Osteoblast (primary cell): ENCODE results near the gene GARIN5B. TPM values are rescaled to one million over a fixed set of nuclear protein-coding genes. Genes with fewer than 3 reads are reported as not detected.

Experiments
- DNase-seq: peaks from one replicate; pipeline ENCODE4 v3.0.0; 2011; ENCODE audit warnings: low spot score, mixed read lengths; ENCODE audit not compliant: insufficient read length; ENCODE audit errors: missing footprints
- H2AFZ ChIP-seq: 2 replicates; pipeline ENCODE4 v1.6.0; 2011; ENCODE audit warnings: mild to moderate bottlenecking, low read length
- H3K27ac ChIP-seq: 2 replicates; pipeline ENCODE4 v1.5.1; 2011; ENCODE audit warnings: mild to moderate bottlenecking, low read depth, low read length, moderate library complexity
- H3K27me3 ChIP-seq: 2 replicates; pipeline ENCODE4 v1.6.0; 2012; ENCODE audit warnings: mild to moderate bottlenecking, control low read depth, inconsistent platforms, low read length, moderate library complexity; ENCODE audit not compliant: insufficient read depth
- H3K36me3 ChIP-seq: 2 replicates; pipeline ENCODE4 v1.5.1; 2011; ENCODE audit warnings: mild to moderate bottlenecking, low read length, control low read depth, moderate library complexity; ENCODE audit not compliant: insufficient read depth
- H3K4me1 ChIP-seq: 2 replicates; pipeline ENCODE4 v1.5.1; 2011; ENCODE audit warnings: mild to moderate bottlenecking, low read length, control low read depth, moderate library complexity; ENCODE audit not compliant: insufficient read depth
- H3K4me2 ChIP-seq: 2 replicates; pipeline ENCODE4 v1.6.0; 2011; ENCODE audit warnings: mild to moderate bottlenecking, low read length; ENCODE audit not compliant: insufficient read depth
- H3K4me3 ChIP-seq: fragments of 200-600 bp; sonication (generic); 3 replicates; pipeline ENCODE4 v1.5.1; 2012; ENCODE audit warnings: mild to moderate bottlenecking, low read length, inconsistent platforms; ENCODE audit not compliant: insufficient read depth
- H3K79me2 ChIP-seq: 2 replicates; pipeline ENCODE4 v1.6.0; 2012; ENCODE audit warnings: mild to moderate bottlenecking, low read length, control low read depth, inconsistent platforms; ENCODE audit not compliant: insufficient read depth
- H3K9me3 ChIP-seq: 2 replicates; pipeline ENCODE4 v1.5.1; 2011; ENCODE audit warnings: low read depth, low read length, control low read depth
- H4K20me1 ChIP-seq: 2 replicates; pipeline ENCODE4 v1.6.0; 2012; ENCODE audit warnings: mild to moderate bottlenecking, low read length, control low read depth; ENCODE audit not compliant: insufficient read depth
- CTCF ChIP-seq: IDR thresholded peaks from 2 replicates; pipeline ENCODE4 v1.5.1; 2011; ENCODE audit warnings: mild to moderate bottlenecking, low read depth, low read length, moderate library complexity; ENCODE audit errors: extremely low read depth
- total RNA-seq: library from RNA; depleted of rRNA; stranded (reverse); fragments of >200 nt; gene quantifications from 2 replicates; pipeline ENCODE4 v1.2.3, GENCODE V29; 2012

The GARIN5B gene
- total RNA-seq, 1 donor, result not detected

- peaks cover 6% of the 10 kb centered on the region for H3K36me3 ChIP-seq
- H2AFZ ChIP-seq, result peak within 1 kb of the TSS; percentile 51
- peaks cover 21% of the 10 kb centered on the region for H3K4me1 ChIP-seq
- TF ChIP-seq CTCF, result no peak
- H3K27me3 ChIP-seq, result no peaks in the 10 kb centered on the region
- H3K4me3 ChIP-seq, result peak within 1 kb of the TSS; percentile 77
- DNase-seq, result peak; percentile 100
- no peaks in the 10 kb centered on the region for H3K79me2 ChIP-seq
- H3K27ac ChIP-seq, result peak within 1 kb of the TSS; percentile 51
- no peaks in the 10 kb centered on the region for H4K20me1 ChIP-seq
- H3K9me3 ChIP-seq, result no peaks in the 10 kb centered on the region
- peak within 1 kb of the TSS; percentile 79 for H3K4me2 ChIP-seq
Observed at GRCh38 chr19:55370305-55370988, 7.4 kb upstream of the GARIN5B start, which contains the start of gene IL11. Gene IL11, minus strand, starts transcription at chr19:55370463. Its CDS starts 153 bp downstream, at chr19:55370310.

- Histone ChIP-seq H3K4me2 (peak overlapping the region; percentile 79), H2AFZ (peak overlapping the region; percentile 51), H3K4me3 (peak overlapping the region; percentile 77), H3K79me2 (no peaks in the 10 kb centered on the region), H3K4me1 (peaks cover 21% of the 10 kb centered on the region), H4K20me1 (no peaks in the 10 kb centered on the region), H3K27me3 (no peaks in the 10 kb centered on the region), H3K9me3 (no peaks in the 10 kb centered on the region), H3K27ac (peak overlapping the region; percentile 51), H3K36me3 (peaks cover 6% of the 10 kb centered on the region)
- TF ChIP-seq CTCF, result no peak
- peak; percentile 100 for DNase-seq
Observed at GRCh38 chr19:55369653-55370304, 6.7 kb upstream of the GARIN5B start.

- H3K27ac ChIP-seq, result peak overlapping the region; percentile 28
- H3K4me3 ChIP-seq, result peak overlapping the region; percentile 69
- no peak for TF ChIP-seq CTCF
- H4K20me1 ChIP-seq, result no peaks in the 10 kb centered on the region
- no peaks in the 10 kb centered on the region for H3K9me3 ChIP-seq
- peak overlapping the region; percentile 67 for H3K4me2 ChIP-seq
- H3K79me2 ChIP-seq, result no peaks in the 10 kb centered on the region
- peaks cover 15% of the 10 kb centered on the region for H3K4me1 ChIP-seq
- H2AFZ ChIP-seq, result peak overlapping the region; percentile 15
- DNase-seq, result peak; percentile 100
- no peaks in the 10 kb centered on the region for H3K27me3 ChIP-seq
- H3K36me3 ChIP-seq, result peaks cover 6% of the 10 kb centered on the region
Observed at GRCh38 chr19:55368701-55369563, 5.9 kb upstream of the GARIN5B start.
